HEK293 (cell line): Measurements from ENCODE around the gene PARD3.

Experiments
- CTCF ChIA-PET: fragments of 350-600 bp; formaldehyde crosslinking; extraction: SDS; loops from one replicate; lab custom pipeline; 2021; ENCODE audit warnings: antibody characterized with exemption; lab: Yijun Ruan, JAX
- POLR2A ChIA-PET: fragments of 300-600 bp; formaldehyde crosslinking; extraction: SDS; loops from one replicate; lab custom pipeline; 2020; ENCODE audit warnings: antibody characterized with exemption, inconsistent platforms; lab: Yijun Ruan, JAX
- H3K27ac ChIP-seq: fragments of 200-500 bp; sonication (Bioruptor generic); 2 replicates; pipeline ENCODE4 v1.5.1; 2014; ENCODE audit warnings: low read depth, low read length, control low read depth, inconsistent platforms; ENCODE audit errors: extremely low read depth
- H3K36me3 ChIP-seq, 2 experiments: fragments of 200-500 bp in 1 of 2; sonication (Bioruptor generic) in 1 of 2; 1 replicate in 1 of 2; 2 replicates in 1 of 2; pipeline ENCODE4 v1.5.1; 2014 to 2017; ENCODE audit warnings: inconsistent platforms in 2 of 2, low read length in 2 of 2; ENCODE audit not compliant: control insufficient read depth in 2 of 2, insufficient read depth in 1 of 2
- H3K4me1 ChIP-seq: fragments of 200-500 bp; sonication (Bioruptor generic); 2 replicates; pipeline ENCODE4 v1.5.1; 2014; ENCODE audit warnings: mild to moderate bottlenecking, low read length, inconsistent platforms; ENCODE audit not compliant: control insufficient read depth, insufficient read depth
- H3K4me3 ChIP-seq: 2 replicates; pipeline ENCODE4 v1.5.1; 2011; ENCODE audit warnings: low read depth, mild to moderate bottlenecking, control low read depth, low read length, moderate library complexity
- H3K9me3 ChIP-seq: fragments of 200-500 bp; sonication (Bioruptor generic); 2 replicates; pipeline ENCODE4 v1.5.1; 2014; ENCODE audit warnings: low read depth, low read length, inconsistent platforms; ENCODE audit not compliant: control insufficient read depth, insufficient read depth
- GLIS2 ChIP-seq: fragments of 450-650 bp; formaldehyde crosslinking; IDR thresholded peaks from 2 replicates; pipeline ENCODE4 v1.5.1; 2016; ENCODE audit warnings: missing biosample characterization, missing genetic modification characterization
- KLF10 ChIP-seq: fragments of 450-650 bp; IDR thresholded peaks from 2 replicates; pipeline ENCODE4 v1.5.1; 2018; ENCODE audit warnings: missing biosample characterization, mild to moderate bottlenecking, missing genetic modification characterization
- WT1 ChIP-seq: fragments of 450-650 bp; formaldehyde crosslinking; IDR thresholded peaks from 2 replicates; pipeline ENCODE4 v1.5.1; 2016; ENCODE audit warnings: missing biosample characterization, missing genetic modification characterization
- ZFP69B ChIP-seq: fragments of 450-650 bp; formaldehyde crosslinking; IDR thresholded peaks from 2 replicates; pipeline ENCODE4 v1.5.1; 2016; ENCODE audit warnings: missing biosample characterization, missing genetic modification characterization
- ZNF121 ChIP-seq: fragments of 450-650 bp; formaldehyde crosslinking; IDR thresholded peaks from 2 replicates; pipeline ENCODE4 v1.5.1; 2016; ENCODE audit warnings: missing biosample characterization, missing genetic modification characterization
- ZNF23 ChIP-seq: fragments of 450-650 bp; formaldehyde crosslinking; IDR thresholded peaks from 2 replicates; pipeline ENCODE4 v1.5.1; 2016; ENCODE audit warnings: missing biosample characterization, missing genetic modification characterization, borderline replicate concordance
- ZNF248 ChIP-seq: fragments of 450-650 bp; formaldehyde crosslinking; IDR thresholded peaks from 2 replicates; pipeline ENCODE4 v1.5.1; 2017; ENCODE audit warnings: missing biosample characterization, missing genetic modification characterization
- ZNF311 ChIP-seq: fragments of 450-650 bp; formaldehyde crosslinking; IDR thresholded peaks from 2 replicates; pipeline ENCODE4 v1.5.1; 2017; ENCODE audit warnings: missing biosample characterization, missing genetic modification characterization, borderline replicate concordance
- ZNF350 ChIP-seq: fragments of 450-650 bp; formaldehyde crosslinking; IDR thresholded peaks from 2 replicates; pipeline ENCODE4 v1.5.0; 2017; ENCODE audit warnings: missing biosample characterization, mild to moderate bottlenecking, missing genetic modification characterization
- ZNF548 ChIP-seq: fragments of 450-650 bp; formaldehyde crosslinking; IDR thresholded peaks from 2 replicates; pipeline ENCODE4 v1.5.1; 2016; ENCODE audit warnings: missing biosample characterization, missing genetic modification characterization
- ZNF621 ChIP-seq: fragments of 450-650 bp; formaldehyde crosslinking; IDR thresholded peaks from 2 replicates; pipeline ENCODE4 v1.5.1; 2017; ENCODE audit warnings: missing biosample characterization, missing genetic modification characterization
- ZNF670 ChIP-seq: fragments of 450-650 bp; formaldehyde crosslinking; IDR thresholded peaks from 2 replicates; pipeline ENCODE4 v1.5.1; 2016; ENCODE audit warnings: missing biosample characterization, missing genetic modification characterization, low read depth
- ZNF785 ChIP-seq: fragments of 450-650 bp; formaldehyde crosslinking; IDR thresholded peaks from 2 replicates; pipeline ENCODE4 v1.5.1; 2016; ENCODE audit warnings: missing biosample characterization, missing genetic modification characterization
- ZNF792 ChIP-seq: fragments of 450-650 bp; formaldehyde crosslinking; IDR thresholded peaks from 2 replicates; pipeline ENCODE4 v1.5.1; 2016; ENCODE audit warnings: missing biosample characterization, missing genetic modification characterization
- TF ChIP-seq, protein P1 (sequence below): fragments of 450-650 bp; IDR thresholded peaks from 2 replicates; pipeline ENCODE4 v1.5.1; 2018; ENCODE audit warnings: missing biosample characterization, mild to moderate bottlenecking, missing genetic modification characterization
- TF ChIP-seq, protein P2 (sequence below): fragments of 450-650 bp; formaldehyde crosslinking; IDR thresholded peaks from 2 replicates; pipeline ENCODE4 v1.5.1; 2017; ENCODE audit warnings: missing biosample characterization, missing genetic modification characterization
- TF ChIP-seq, protein P3 (sequence below): fragments of 450-650 bp; formaldehyde crosslinking; IDR thresholded peaks from 2 replicates; pipeline ENCODE4 v1.5.1; 2016; ENCODE audit warnings: missing biosample characterization, missing genetic modification characterization
- TF ChIP-seq, protein P4 (sequence below): fragments of 450-650 bp; IDR thresholded peaks from 2 replicates; pipeline ENCODE4 v1.5.1; 2018; ENCODE audit warnings: missing biosample characterization, missing genetic modification characterization
- TF ChIP-seq, protein P5 (sequence below): fragments of 450-650 bp; formaldehyde crosslinking; IDR thresholded peaks from 2 replicates; pipeline ENCODE4 v1.5.1; 2016; ENCODE audit warnings: missing biosample characterization, missing genetic modification characterization
- TF ChIP-seq, protein P6 (sequence below): fragments of 450-650 bp; formaldehyde crosslinking; IDR thresholded peaks from 2 replicates; pipeline ENCODE4 v1.5.0; 2017; ENCODE audit warnings: missing biosample characterization, missing genetic modification characterization, borderline replicate concordance

PARD3 gene

DNA sequence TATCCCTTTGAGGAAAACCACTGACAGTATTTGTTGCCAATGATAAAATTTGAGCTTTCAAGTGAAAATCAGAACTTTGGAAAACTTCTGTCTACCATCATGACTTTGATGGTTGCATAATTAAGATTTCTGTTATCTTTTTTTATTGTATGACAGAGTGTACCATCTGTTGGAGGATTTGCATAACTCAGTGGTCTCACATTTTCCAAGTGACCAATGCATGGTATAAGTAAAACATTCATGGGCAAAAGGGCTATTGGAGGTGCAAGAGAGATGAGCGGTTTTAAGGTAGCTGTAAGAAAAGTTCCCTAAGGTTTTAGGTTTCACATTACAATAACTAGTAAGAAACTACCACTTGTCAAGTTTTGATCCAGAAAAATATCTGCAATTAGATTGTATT is 625.3 kb downstream of the PARD3 start:
- Histone ChIP-seq H3K4me3 (no peak overlapping the region), H3K9me3 (no peaks in the 10 kb centered on the region), H3K36me3 (no peaks in the 10 kb centered on the region), H3K4me1 (peaks cover 16% of the 10 kb centered on the region), H3K27ac (no peak overlapping the region)
- POLR2A ChIA-PET = no interaction called here
- CTCF ChIA-PET = no interaction called here
- TF ChIP-seq, protein P1, sequence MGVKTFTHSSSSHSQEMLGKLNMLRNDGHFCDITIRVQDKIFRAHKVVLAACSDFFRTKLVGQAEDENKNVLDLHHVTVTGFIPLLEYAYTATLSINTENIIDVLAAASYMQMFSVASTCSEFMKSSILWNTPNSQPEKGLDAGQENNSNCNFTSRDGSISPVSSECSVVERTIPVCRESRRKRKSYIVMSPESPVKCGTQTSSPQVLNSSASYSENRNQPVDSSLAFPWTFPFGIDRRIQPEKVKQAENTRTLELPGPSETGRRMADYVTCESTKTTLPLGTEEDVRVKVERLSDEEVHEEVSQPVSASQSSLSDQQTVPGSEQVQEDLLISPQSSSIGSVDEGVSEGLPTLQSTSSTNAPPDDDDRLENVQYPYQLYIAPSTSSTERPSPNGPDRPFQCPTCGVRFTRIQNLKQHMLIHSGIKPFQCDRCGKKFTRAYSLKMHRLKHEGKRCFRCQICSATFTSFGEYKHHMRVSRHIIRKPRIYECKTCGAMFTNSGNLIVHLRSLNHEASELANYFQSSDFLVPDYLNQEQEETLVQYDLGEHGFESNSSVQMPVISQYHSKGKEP (tag by site-specific recombination) = no peak
- TF ChIP-seq, protein P2, sequence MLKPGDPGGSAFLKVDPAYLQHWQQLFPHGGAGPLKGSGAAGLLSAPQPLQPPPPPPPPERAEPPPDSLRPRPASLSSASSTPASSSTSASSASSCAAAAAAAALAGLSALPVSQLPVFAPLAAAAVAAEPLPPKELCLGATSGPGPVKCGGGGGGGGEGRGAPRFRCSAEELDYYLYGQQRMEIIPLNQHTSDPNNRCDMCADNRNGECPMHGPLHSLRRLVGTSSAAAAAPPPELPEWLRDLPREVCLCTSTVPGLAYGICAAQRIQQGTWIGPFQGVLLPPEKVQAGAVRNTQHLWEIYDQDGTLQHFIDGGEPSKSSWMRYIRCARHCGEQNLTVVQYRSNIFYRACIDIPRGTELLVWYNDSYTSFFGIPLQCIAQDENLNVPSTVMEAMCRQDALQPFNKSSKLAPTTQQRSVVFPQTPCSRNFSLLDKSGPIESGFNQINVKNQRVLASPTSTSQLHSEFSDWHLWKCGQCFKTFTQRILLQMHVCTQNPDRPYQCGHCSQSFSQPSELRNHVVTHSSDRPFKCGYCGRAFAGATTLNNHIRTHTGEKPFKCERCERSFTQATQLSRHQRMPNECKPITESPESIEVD = no peak
- TF ChIP-seq, protein P3, sequence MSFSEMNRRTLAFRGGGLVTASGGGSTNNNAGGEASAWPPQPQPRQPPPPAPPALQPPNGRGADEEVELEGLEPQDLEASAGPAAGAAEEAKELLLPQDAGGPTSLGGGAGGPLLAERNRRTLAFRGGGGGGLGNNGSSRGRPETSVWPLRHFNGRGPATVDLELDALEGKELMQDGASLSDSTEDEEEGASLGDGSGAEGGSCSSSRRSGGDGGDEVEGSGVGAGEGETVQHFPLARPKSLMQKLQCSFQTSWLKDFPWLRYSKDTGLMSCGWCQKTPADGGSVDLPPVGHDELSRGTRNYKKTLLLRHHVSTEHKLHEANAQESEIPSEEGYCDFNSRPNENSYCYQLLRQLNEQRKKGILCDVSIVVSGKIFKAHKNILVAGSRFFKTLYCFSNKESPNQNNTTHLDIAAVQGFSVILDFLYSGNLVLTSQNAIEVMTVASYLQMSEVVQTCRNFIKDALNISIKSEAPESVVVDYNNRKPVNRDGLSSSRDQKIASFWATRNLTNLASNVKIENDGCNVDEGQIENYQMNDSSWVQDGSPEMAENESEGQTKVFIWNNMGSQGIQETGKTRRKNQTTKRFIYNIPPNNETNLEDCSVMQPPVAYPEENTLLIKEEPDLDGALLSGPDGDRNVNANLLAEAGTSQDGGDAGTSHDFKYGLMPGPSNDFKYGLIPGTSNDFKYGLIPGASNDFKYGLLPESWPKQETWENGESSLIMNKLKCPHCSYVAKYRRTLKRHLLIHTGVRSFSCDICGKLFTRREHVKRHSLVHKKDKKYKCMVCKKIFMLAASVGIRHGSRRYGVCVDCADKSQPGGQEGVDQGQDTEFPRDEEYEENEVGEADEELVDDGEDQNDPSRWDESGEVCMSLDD = no peak
- no peak for TF ChIP-seq KLF10 (tag by site-specific recombination)
- no peak for TF ChIP-seq ZNF621
- no peak for TF ChIP-seq ZNF670 (tag by site-specific recombination)
- TF ChIP-seq, protein P4, sequence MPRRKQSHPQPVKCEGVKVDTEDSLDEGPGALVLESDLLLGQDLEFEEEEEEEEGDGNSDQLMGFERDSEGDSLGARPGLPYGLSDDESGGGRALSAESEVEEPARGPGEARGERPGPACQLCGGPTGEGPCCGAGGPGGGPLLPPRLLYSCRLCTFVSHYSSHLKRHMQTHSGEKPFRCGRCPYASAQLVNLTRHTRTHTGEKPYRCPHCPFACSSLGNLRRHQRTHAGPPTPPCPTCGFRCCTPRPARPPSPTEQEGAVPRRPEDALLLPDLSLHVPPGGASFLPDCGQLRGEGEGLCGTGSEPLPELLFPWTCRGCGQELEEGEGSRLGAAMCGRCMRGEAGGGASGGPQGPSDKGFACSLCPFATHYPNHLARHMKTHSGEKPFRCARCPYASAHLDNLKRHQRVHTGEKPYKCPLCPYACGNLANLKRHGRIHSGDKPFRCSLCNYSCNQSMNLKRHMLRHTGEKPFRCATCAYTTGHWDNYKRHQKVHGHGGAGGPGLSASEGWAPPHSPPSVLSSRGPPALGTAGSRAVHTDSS (tag by site-specific recombination) = no peak
- TF ChIP-seq, protein P5, sequence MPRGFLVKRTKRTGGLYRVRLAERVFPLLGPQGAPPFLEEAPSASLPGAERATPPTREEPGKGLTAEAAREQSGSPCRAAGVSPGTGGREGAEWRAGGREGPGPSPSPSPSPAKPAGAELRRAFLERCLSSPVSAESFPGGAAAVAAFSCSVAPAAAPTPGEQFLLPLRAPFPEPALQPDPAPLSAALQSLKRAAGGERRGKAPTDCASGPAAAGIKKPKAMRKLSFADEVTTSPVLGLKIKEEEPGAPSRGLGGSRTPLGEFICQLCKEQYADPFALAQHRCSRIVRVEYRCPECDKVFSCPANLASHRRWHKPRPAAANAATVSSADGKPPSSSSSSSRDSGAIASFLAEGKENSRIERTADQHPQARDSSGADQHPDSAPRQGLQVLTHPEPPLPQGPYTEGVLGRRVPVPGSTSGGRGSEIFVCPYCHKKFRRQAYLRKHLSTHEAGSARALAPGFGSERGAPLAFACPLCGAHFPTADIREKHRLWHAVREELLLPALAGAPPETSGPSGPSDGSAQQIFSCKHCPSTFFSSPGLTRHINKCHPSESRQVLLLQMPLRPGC (tag by site-specific recombination) = no peak
- TF ChIP-seq ZNF792 (tag by site-specific recombination) = no peak
- TF ChIP-seq, protein P6, sequence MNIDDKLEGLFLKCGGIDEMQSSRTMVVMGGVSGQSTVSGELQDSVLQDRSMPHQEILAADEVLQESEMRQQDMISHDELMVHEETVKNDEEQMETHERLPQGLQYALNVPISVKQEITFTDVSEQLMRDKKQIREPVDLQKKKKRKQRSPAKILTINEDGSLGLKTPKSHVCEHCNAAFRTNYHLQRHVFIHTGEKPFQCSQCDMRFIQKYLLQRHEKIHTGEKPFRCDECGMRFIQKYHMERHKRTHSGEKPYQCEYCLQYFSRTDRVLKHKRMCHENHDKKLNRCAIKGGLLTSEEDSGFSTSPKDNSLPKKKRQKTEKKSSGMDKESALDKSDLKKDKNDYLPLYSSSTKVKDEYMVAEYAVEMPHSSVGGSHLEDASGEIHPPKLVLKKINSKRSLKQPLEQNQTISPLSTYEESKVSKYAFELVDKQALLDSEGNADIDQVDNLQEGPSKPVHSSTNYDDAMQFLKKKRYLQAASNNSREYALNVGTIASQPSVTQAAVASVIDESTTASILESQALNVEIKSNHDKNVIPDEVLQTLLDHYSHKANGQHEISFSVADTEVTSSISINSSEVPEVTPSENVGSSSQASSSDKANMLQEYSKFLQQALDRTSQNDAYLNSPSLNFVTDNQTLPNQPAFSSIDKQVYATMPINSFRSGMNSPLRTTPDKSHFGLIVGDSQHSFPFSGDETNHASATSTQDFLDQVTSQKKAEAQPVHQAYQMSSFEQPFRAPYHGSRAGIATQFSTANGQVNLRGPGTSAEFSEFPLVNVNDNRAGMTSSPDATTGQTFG (tag by site-specific recombination) = no peak
- TF ChIP-seq ZNF350 (tag by site-specific recombination) = no peak
- no peak for TF ChIP-seq ZNF23 (tag by site-specific recombination)
- no peak for TF ChIP-seq ZNF311 (tag by site-specific recombination)
- no peak for TF ChIP-seq ZNF548
- no peak for TF ChIP-seq GLIS2
- no peak for TF ChIP-seq ZNF785
- no peak for TF ChIP-seq ZNF121 (tag by site-specific recombination)
- TF ChIP-seq ZNF248 (tag by site-specific recombination) = no peak
- TF ChIP-seq ZFP69B (tag by site-specific recombination) = no peak
- no peak for TF ChIP-seq WT1 (tag by site-specific recombination)
